SH-SY5Y (cell line): ENCODE data around the gene ADAMTSL1.

ENCODE experiments used
- GATA2 ChIP-seq: IDR thresholded peaks from 2 replicates; pipeline ENCODE4 v1.6.1; 2011; ENCODE audit warnings: mild to moderate bottlenecking, low read depth, low read length
- GATA3 ChIP-seq: IDR thresholded peaks from 2 replicates; pipeline ENCODE4 v1.6.1; 2011; ENCODE audit warnings: low read depth, mild to moderate bottlenecking, low read length, moderate library complexity

DNA sequence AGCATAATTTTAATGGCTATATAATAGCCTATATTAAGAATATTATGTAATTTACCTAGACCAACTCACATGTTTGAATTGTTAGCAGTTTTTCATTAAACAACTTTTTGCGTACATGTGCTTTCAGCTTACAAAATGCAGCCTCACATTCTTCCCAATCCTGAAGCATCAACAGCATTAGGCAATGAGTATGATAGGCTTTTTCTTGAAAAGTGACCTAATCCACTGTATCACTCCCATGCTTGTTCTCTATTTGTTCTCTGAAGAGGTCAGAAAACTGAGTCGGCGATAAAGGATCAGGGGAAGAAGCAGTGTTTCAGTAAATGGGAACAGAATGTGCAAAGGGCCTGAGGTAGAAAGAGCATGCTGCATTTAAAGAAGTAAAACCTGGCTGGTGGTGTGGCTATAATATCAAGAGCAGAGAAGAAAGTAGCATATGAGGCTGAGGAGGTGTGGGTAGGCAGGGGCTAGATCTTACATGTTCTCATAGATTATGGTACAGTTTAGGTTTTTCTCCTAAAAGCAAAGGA lies 346.7 kb downstream of the ADAMTSL1 start:
- TF ChIP-seq GATA2 (no peak), GATA3 (no peak)
